Endodermal cell (in vitro differentiated cells): ENCODE measurements around the gene PCDHA9. TPM values are rescaled to one million over a fixed set of nuclear protein-coding genes. Genes with fewer than 3 reads are reported as not detected.
"Not testable (repeated sequence)": the region's sequence is repeated elsewhere in the genome, so short reads cannot be mapped to it uniquely, and the experiment has no call there.

Experiments
- DNase-seq: peaks from one replicate; pipeline ENCODE4 v3.0.0-alpha.2; 2017
- H3K27ac ChIP-seq: 2 replicates; pipeline ENCODE4 v1.5.1; 2013; ENCODE audit warnings: mild to moderate bottlenecking, low read depth, low read length, moderate library complexity
- H3K27me3 ChIP-seq: 2 replicates; pipeline ENCODE4 v1.6.1; 2013; ENCODE audit warnings: mild to moderate bottlenecking, low read length, moderate library complexity; ENCODE audit not compliant: insufficient read depth, control insufficient read depth, poor library complexity, severe bottlenecking
- H3K36me3 ChIP-seq: 2 replicates; pipeline ENCODE4 v1.7.0; 2013; ENCODE audit warnings: mild to moderate bottlenecking, low read length, moderate library complexity; ENCODE audit not compliant: control insufficient read depth, insufficient read depth
- H3K4me1 ChIP-seq: one replicate; pipeline ENCODE4 v1.7.0; 2013; ENCODE audit warnings: low read length; ENCODE audit not compliant: control insufficient read depth, insufficient read depth
- H3K4me3 ChIP-seq: 2 replicates; pipeline ENCODE4 v1.5.1; 2013; ENCODE audit warnings: mild to moderate bottlenecking, low read length, moderate library complexity
- H3K9ac ChIP-seq: 2 replicates; pipeline ENCODE4 v1.6.1; 2013; ENCODE audit warnings: mild to moderate bottlenecking, low read length, moderate library complexity; ENCODE audit not compliant: poor library complexity, severe bottlenecking; ENCODE audit errors: extremely low read depth
- H3K9me3 ChIP-seq: 2 replicates; pipeline ENCODE4 v1.6.1; 2013; ENCODE audit warnings: mild to moderate bottlenecking, low read length, moderate library complexity; ENCODE audit not compliant: control insufficient read depth
- H3K27ac Mint-ChIP-seq: 2 replicates; pipeline ENCODE4 v1.8.0; 2020; ENCODE audit warnings: mixed read lengths
- H3K27me3 Mint-ChIP-seq: 2 replicates; pipeline ENCODE4 v1.8.0; 2021; ENCODE audit warnings: mild to moderate bottlenecking, mixed read lengths; ENCODE audit not compliant: insufficient read depth
- H3K36me3 Mint-ChIP-seq: 2 replicates; pipeline ENCODE4 v1.8.0; 2020; ENCODE audit warnings: low read depth, mixed read lengths
- H3K4me1 Mint-ChIP-seq: 2 replicates; pipeline ENCODE4 v1.8.0; 2020; ENCODE audit warnings: mixed read lengths
- H3K4me3 Mint-ChIP-seq: 2 replicates; pipeline ENCODE4 v1.8.0; 2020; ENCODE audit warnings: mild to moderate bottlenecking, moderate library complexity, mixed read lengths
- H3K9me3 Mint-ChIP-seq: 2 replicates; pipeline ENCODE4 v1.8.0; 2020; ENCODE audit warnings: mild to moderate bottlenecking, mixed read lengths
- WGBS, 2 experiments: methylation state at CpG; one replicate each; pipeline versions ENCODE4 v1.1.5 to v1.1.7; 2013; ENCODE audit warnings: missing lambda C conversion rate in 2 of 2, mixed read lengths in 1 of 2; ENCODE audit not compliant: insufficient coverage in 1 of 2, insufficient read length in 1 of 2; 5-methylcytosine and 5-hydroxymethylcytosine counted together
- total RNA-seq, 2 donors: library from RNA; stranded (reverse); fragmentation: NEBNext Ultra II Directional in 1 of 2; extraction: Animal tissue kit (Norgen Biotek cat#: 25700) in 1 of 2; gene quantifications; 2 replicates in 1 of 2; 3 replicates in 1 of 2; pipeline ENCODE4 v1.2.1, GENCODE V29; 2021
- TF ChIP-seq, protein P1 (sequence below): fragments of 200-600 bp; sonication (generic); conservative IDR thresholded peaks from 2 replicates; pipeline ENCODE4 v1.5.0; 2021; ENCODE audit warnings: antibody characterized with exemption, mild to moderate bottlenecking

Gene PCDHA9
- total RNA-seq, 2 donors from 2014 or later = 0.60 to 2.6 TPM

DNA sequence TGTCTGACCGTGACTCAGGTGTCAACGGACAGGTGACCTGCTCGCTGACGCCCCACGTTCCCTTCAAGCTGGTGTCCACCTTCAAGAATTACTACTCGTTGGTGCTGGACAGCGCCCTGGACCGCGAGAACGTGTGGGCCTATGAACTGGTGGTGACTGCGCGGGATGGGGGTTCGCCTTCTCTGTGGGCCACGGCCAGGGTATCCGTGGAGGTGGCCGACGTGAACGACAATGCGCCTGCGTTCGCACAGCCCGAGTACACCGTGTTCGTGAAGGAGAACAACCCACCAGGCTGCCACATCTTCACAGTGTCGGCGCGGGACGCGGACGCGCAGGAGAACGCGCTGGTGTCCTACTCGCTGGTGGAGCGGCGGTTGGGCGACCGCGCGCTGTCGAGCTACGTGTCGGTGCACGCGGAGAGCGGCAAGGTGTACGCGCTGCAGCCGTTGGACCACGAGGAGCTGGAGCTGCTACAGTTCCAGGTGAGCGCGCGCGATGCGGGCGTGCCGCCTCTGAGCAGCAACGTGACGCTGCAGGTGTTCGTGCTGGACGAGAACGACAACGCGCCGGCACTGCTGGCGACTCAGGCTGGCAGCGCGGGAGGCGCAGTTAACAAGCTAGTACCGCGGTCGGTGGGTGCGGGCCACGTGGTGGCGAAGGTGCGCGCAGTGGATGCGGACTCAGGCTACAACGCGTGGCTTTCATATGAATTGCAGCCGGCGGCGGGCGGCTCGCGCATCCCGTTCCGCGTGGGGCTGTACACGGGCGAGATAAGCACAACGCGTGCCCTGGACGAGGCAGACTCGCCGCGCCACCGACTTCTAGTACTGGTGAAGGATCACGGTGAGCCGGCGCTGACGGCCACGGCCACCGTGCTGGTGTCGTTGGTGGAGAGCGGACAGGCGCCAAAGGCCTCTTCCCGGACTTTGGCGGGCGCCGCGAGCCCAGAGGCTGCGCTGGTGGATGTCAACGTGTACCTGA lies 22.3 kb downstream of the PCDHA9 start:
- H3K27me3 Mint-ChIP-seq = no peaks in the 10 kb centered on the region
- H3K27ac Mint-ChIP-seq = no peak overlapping the region
- H3K9ac ChIP-seq = no peak overlapping the region
- H3K9me3 ChIP-seq = peaks cover 5% of the 10 kb centered on the region
- TF ChIP-seq, protein P1, sequence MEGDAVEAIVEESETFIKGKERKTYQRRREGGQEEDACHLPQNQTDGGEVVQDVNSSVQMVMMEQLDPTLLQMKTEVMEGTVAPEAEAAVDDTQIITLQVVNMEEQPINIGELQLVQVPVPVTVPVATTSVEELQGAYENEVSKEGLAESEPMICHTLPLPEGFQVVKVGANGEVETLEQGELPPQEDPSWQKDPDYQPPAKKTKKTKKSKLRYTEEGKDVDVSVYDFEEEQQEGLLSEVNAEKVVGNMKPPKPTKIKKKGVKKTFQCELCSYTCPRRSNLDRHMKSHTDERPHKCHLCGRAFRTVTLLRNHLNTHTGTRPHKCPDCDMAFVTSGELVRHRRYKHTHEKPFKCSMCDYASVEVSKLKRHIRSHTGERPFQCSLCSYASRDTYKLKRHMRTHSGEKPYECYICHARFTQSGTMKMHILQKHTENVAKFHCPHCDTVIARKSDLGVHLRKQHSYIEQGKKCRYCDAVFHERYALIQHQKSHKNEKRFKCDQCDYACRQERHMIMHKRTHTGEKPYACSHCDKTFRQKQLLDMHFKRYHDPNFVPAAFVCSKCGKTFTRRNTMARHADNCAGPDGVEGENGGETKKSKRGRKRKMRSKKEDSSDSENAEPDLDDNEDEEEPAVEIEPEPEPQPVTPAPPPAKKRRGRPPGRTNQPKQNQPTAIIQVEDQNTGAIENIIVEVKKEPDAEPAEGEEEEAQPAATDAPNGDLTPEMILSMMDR = no peak
- H3K36me3 ChIP-seq = peaks cover 6% of the 10 kb centered on the region
- H3K9me3 Mint-ChIP-seq = peaks cover 17% of the 10 kb centered on the region
- H3K4me3 ChIP-seq = peak overlapping the region; percentile 98
- H3K4me1 ChIP-seq = no peaks in the 10 kb centered on the region
- peaks cover 8% of the 10 kb centered on the region for H3K4me1 Mint-ChIP-seq
- no peak overlapping the region for H3K4me3 Mint-ChIP-seq
- peaks cover 25% of the 10 kb centered on the region for H3K36me3 Mint-ChIP-seq
- 96 to 97% methylated on average over 103 to 114 of the region's 114 CpGs for WGBS, 2 experiments
- H3K27ac ChIP-seq = no peak overlapping the region
- DNase-seq = peak; percentile 43
- no peaks in the 10 kb centered on the region for H3K27me3 ChIP-seq

DNA sequence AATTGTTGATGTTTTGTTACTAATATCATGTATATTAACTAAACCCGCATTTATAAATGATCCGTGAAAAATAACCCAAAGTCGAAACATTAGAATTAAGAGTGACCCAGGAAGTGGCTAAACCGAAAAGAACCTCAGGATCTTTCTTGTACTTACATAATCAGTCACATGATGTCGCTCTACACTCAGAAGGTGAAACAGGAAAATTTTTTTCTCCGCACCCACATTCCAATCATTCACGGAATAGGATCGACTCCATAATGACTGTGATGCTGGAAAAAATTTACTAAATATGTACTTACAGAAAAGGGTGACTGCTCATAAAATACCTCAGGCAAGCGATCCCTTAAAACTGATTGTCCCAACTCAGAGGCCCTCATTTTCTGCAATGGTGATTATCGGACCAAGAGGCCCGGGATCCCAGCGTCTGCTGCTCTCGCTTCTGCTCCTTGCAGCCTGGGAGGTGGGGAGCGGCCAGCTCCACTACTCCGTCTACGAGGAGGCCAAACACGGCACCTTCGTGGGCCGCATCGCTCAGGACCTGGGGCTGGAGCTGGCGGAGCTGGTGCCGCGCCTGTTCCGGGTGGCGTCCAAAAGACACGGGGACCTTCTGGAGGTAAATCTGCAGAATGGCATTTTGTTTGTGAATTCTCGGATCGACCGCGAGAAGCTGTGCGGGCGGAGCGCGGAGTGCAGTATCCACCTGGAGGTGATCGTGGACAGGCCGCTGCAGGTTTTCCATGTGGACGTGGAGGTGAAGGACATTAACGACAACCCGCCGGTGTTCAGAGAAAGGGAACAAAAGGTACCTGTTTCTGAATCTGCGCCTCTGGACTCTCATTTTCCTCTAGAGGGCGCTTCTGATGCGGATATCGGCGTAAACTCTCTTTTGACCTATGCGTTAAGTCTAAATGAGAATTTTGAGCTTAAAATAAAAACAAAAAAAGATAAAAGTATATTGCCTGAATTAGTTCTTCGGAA lies 27.2 kb downstream of the PCDHA9 start, which contains the start of gene PCDHA12:
Gene PCDHA12 (plus strand): TSS at position 224 of the 981 bp plus-strand sequence. CDS start 165 bp downstream, at position 389.
- peak within 1 kb of the TSS; percentile 97 for H3K4me3 Mint-ChIP-seq
- Histone ChIP-seq H3K4me1 (no peaks in the 10 kb centered on the region), H3K27me3 (no peaks in the 10 kb centered on the region), H3K27ac (no peak within 1 kb of the TSS), H3K36me3 (peaks cover 17% of the 10 kb centered on the region), H3K4me3 (peak within 1 kb of the TSS; percentile 35), H3K9me3 (no peaks in the 10 kb centered on the region), H3K9ac (peak within 1 kb of the TSS; percentile 50)
- TF ChIP-seq, protein P1 = peak; percentile 86
- peaks cover 8% of the 10 kb centered on the region for H3K4me1 Mint-ChIP-seq
- H3K9me3 Mint-ChIP-seq = peaks cover 6% of the 10 kb centered on the region
- peak within 1 kb of the TSS; percentile 98 for H3K27ac Mint-ChIP-seq
- 84% methylated on average over 24 to 47 of the region's 47 CpGs for WGBS, 2 experiments
- peaks cover 30% of the 10 kb centered on the region for H3K36me3 Mint-ChIP-seq
- no peaks in the 10 kb centered on the region for H3K27me3 Mint-ChIP-seq
- DNase-seq = peak; percentile 76

DNA sequence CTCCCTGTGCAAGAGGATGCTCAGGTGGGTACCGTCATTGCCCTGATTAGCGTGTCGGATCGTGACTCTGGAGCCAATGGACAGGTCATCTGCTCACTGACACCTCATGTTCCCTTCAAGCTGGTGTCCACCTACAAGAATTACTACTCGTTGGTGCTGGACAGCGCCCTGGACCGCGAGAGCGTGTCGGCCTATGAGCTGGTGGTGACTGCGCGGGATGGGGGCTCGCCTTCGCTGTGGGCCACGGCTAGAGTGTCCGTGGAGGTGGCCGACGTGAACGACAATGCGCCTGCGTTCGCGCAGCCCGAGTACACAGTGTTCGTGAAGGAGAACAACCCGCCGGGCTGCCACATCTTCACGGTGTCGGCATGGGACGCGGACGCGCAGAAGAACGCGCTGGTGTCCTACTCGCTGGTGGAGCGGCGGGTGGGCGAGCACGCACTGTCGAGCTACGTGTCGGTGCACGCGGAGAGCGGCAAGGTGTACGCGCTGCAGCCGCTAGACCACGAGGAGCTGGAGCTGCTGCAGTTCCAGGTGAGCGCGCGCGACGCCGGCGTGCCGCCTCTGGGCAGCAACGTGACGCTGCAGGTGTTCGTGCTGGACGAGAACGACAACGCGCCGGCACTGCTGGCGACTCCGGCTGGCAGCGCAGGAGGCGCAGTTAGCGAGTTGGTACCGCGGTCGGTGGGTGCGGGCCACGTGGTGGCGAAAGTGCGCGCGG lies 28.5 kb downstream of the PCDHA9 start:
- H3K27me3 ChIP-seq, H3K9ac ChIP-seq, H3K9me3 Mint-ChIP-seq, H3K27ac Mint-ChIP-seq, H3K27me3 Mint-ChIP-seq, H3K4me1 ChIP-seq, H3K9me3 ChIP-seq, H3K4me1 Mint-ChIP-seq, H3K4me3 ChIP-seq, H3K27ac ChIP-seq: not testable (repeated sequence)
- peaks cover 21% of the 10 kb centered on the region for H3K36me3 Mint-ChIP-seq
- DNase-seq = peak; percentile 37
- H3K36me3 ChIP-seq = peaks cover 21% of the 10 kb centered on the region
- H3K4me3 Mint-ChIP-seq = peak overlapping the region; percentile 97
- WGBS, 2 experiments = 96 to 99% methylated on average over 57 to 80 of the region's 80 CpGs
